Hepatocyte (in vitro differentiated cells): Measurements from ENCODE around the gene PRDM5.

Experiments used
- EZH2phosphoT487 ChIP-seq: fragments of 200-600 bp; sonication (generic); IDR thresholded peaks from one replicate; pipeline ENCODE4 v1.6.1; 2018; ENCODE audit warnings: antibody characterized with exemption, mild to moderate bottlenecking, low read depth, moderate library complexity; ENCODE audit not compliant: unreplicated experiment, severe bottlenecking
- TF ChIP-seq, protein P1 (sequence below): fragments of 200-600 bp; sonication (generic); IDR thresholded peaks from 2 replicates; pipeline ENCODE4 v1.5.1; 2016; ENCODE audit warnings: antibody characterized with exemption, mild to moderate bottlenecking; ENCODE audit not compliant: poor library complexity

DNA sequence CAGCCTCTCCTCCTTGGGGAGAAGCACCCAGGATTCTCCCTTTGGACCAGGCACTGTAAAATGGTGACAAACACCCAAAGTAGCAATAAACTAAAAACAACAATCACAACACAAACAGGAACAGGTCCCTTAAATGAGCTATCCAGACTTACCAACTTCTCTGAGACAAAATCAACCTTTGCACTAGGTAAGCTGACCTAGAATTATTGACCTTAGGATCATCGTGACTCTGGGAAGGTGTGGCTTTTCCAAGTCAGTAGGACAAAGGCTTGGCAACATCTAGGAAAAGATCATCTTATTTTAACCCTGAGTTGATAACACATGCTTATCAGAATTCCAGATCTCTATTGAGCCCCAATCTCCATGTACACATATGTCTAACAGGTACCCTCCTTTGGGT, 166.7 kb downstream of the PRDM5 start:
- TF ChIP-seq, protein P1, sequence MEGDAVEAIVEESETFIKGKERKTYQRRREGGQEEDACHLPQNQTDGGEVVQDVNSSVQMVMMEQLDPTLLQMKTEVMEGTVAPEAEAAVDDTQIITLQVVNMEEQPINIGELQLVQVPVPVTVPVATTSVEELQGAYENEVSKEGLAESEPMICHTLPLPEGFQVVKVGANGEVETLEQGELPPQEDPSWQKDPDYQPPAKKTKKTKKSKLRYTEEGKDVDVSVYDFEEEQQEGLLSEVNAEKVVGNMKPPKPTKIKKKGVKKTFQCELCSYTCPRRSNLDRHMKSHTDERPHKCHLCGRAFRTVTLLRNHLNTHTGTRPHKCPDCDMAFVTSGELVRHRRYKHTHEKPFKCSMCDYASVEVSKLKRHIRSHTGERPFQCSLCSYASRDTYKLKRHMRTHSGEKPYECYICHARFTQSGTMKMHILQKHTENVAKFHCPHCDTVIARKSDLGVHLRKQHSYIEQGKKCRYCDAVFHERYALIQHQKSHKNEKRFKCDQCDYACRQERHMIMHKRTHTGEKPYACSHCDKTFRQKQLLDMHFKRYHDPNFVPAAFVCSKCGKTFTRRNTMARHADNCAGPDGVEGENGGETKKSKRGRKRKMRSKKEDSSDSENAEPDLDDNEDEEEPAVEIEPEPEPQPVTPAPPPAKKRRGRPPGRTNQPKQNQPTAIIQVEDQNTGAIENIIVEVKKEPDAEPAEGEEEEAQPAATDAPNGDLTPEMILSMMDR, result no peak
- no peak for TF ChIP-seq EZH2phosphoT487
